Neural progenitor cell (in vitro differentiated cells): ENCODE results near the gene ANO2. TPM values are rescaled to one million over a fixed set of nuclear protein-coding genes. Genes with fewer than 3 reads are reported as not detected.

Source experiments
- DNase-seq: peaks from one replicate; pipeline ENCODE4 v3.0.0-alpha.2; 2016; ENCODE audit warnings: low spot score
- H2AFZ ChIP-seq: fragments of 200-600 bp; sonication (generic); replicated peaks from 2 replicates; pipeline ENCODE4 v1.6.1; 2016; ENCODE audit warnings: antibody characterized with exemption
- H3F3A ChIP-seq: fragments of 200-600 bp; sonication (generic); 2 replicates; pipeline ENCODE4 v1.6.1; 2016; ENCODE audit warnings: antibody characterized with exemption, low read depth
- H3K27ac ChIP-seq: fragments of 200-600 bp; sonication (generic); 2 replicates; pipeline ENCODE4 v1.5.1; 2016; ENCODE audit warnings: mild to moderate bottlenecking
- H3K27me3 ChIP-seq: fragments of 200-600 bp; sonication (generic); 2 replicates; pipeline ENCODE4 v1.6.1; 2016; ENCODE audit warnings: mild to moderate bottlenecking, moderate library complexity
- H3K36me3 ChIP-seq: fragments of 200-600 bp; sonication (generic); 2 replicates; pipeline ENCODE4 v1.5.1; 2016
- H3K4me1 ChIP-seq: fragments of 200-600 bp; sonication (generic); 2 replicates; pipeline ENCODE4 v1.6.1; 2016; ENCODE audit warnings: mixed run types
- H3K4me2 ChIP-seq: fragments of 200-600 bp; sonication (generic); 2 replicates; pipeline ENCODE4 v1.6.1; 2016
- H3K4me3 ChIP-seq: fragments of 200-600 bp; sonication (generic); 2 replicates; pipeline ENCODE4 v1.5.1; 2016
- H3K79me2 ChIP-seq: fragments of 200-600 bp; sonication (generic); 2 replicates; pipeline ENCODE4 v1.6.1; 2016; ENCODE audit warnings: low read depth
- H3K9ac ChIP-seq: fragments of 200-600 bp; sonication (generic); 2 replicates; pipeline ENCODE4 v1.6.1; 2016
- H3K9me3 ChIP-seq: fragments of 200-600 bp; sonication (generic); 2 replicates; pipeline ENCODE4 v1.5.1; 2016; ENCODE audit warnings: low read depth
- H4K20me1 ChIP-seq: fragments of 200-600 bp; sonication (generic); 2 replicates; pipeline ENCODE4 v1.6.1; 2016; ENCODE audit warnings: low read depth
- H3K27ac Mint-ChIP-seq: 3 replicates; pipeline ENCODE4 v1.8.0; 2021; ENCODE audit warnings: mixed read lengths
- H3K27me3 Mint-ChIP-seq: 2 replicates; pipeline ENCODE4 v1.8.0; 2022; ENCODE audit warnings: low read depth, mild to moderate bottlenecking, inconsistent platforms, moderate library complexity, mixed read lengths; ENCODE audit not compliant: insufficient read depth
- H3K36me3 Mint-ChIP-seq: 3 replicates; pipeline ENCODE4 v1.8.0; 2021; ENCODE audit warnings: mixed read lengths
- H3K4me1 Mint-ChIP-seq: 3 replicates; pipeline ENCODE4 v1.8.0; 2021; ENCODE audit warnings: mixed read lengths
- H3K4me3 Mint-ChIP-seq: 3 replicates; pipeline ENCODE4 v1.8.0; 2021; ENCODE audit warnings: mild to moderate bottlenecking, moderate library complexity, mixed read lengths
- H3K9me3 Mint-ChIP-seq: 3 replicates; pipeline ENCODE4 v1.8.0; 2020; ENCODE audit warnings: mixed read lengths
- EZH2 ChIP-seq: fragments of 200-600 bp; sonication (generic); IDR thresholded peaks from 2 replicates; pipeline ENCODE4 v1.6.1; 2017; ENCODE audit warnings: antibody characterized with exemption, mild to moderate bottlenecking, moderate library complexity
- EZH2phosphoT487 ChIP-seq: fragments of 200-600 bp; sonication (generic); IDR thresholded peaks from 2 replicates; pipeline ENCODE4 v1.6.1; 2017; ENCODE audit warnings: antibody characterized with exemption
- total RNA-seq: library from RNA; depleted of rRNA; stranded (reverse); fragments of >200 nt; gene quantifications from 2 replicates; pipeline ENCODE4 v1.2.3, GENCODE V29; 2015; ENCODE audit warnings: low replicate concordance
- TF ChIP-seq, protein P1 (sequence below): fragments of 200-600 bp; sonication (generic); IDR thresholded peaks from 2 replicates; pipeline ENCODE4 v1.5.1; 2017; ENCODE audit warnings: antibody characterized with exemption, mild to moderate bottlenecking

ANO2 gene
- total RNA-seq, 1 donor from 2014 or later, result 4.8 TPM

DNA sequence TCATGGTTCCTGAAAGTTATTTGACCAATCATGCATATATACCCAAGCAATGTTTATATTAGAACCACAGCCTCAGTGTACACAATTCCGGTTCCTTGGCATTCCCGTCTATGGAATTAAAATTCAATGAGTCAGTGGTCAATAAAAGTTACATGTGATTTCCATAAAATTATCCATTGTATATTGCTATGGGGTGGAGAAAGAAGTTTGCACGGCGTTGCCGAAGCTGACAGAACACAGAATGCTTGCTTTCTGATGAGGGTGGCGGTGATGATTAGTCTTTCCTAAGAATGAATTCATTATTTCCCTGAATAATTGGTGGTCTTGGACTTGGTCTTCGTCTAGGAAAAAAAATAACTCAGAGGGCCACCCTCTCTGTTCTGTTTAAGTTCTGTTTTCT, 214.1 kb downstream of the ANO2 start:
- no peaks in the 10 kb centered on the region for H3K4me1 Mint-ChIP-seq
- DNase-seq, result no peak

DNA sequence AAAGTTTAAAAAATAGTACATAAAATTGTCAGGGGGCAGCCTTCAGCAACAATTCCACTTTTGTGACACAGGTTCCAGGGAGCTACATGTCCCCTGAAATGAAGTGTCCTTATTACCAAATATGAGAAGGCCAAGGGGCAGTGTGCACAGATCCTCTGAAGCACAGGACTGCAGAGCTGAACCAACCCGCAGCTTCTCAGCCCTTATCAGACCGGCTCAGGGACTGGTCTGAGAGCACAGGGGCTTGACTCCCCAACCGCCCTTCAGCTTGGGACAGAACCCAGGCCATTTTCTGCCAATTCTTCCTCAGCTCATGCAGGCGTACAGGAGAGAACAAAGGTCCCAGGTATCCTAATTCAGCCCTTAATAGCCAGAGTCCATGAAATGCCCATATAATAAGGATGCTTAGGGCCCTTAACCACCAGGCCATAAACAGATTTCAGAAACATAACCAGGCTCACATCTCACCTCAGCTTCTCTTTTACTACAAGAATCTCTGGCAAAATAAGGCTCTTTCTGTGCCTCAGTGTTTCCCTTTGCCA, 221.3 kb downstream of the ANO2 start:
- peaks cover 2% of the 10 kb centered on the region for H3K9me3 Mint-ChIP-seq
- H3K9me3 ChIP-seq, result no peaks in the 10 kb centered on the region
- no peaks in the 10 kb centered on the region for H3K27me3 ChIP-seq
- no peak overlapping the region for H3K4me2 ChIP-seq
- H3K27ac ChIP-seq, result no peak overlapping the region
- H3K79me2 ChIP-seq, result no peaks in the 10 kb centered on the region
- no peak for DNase-seq
- TF ChIP-seq, protein P1, sequence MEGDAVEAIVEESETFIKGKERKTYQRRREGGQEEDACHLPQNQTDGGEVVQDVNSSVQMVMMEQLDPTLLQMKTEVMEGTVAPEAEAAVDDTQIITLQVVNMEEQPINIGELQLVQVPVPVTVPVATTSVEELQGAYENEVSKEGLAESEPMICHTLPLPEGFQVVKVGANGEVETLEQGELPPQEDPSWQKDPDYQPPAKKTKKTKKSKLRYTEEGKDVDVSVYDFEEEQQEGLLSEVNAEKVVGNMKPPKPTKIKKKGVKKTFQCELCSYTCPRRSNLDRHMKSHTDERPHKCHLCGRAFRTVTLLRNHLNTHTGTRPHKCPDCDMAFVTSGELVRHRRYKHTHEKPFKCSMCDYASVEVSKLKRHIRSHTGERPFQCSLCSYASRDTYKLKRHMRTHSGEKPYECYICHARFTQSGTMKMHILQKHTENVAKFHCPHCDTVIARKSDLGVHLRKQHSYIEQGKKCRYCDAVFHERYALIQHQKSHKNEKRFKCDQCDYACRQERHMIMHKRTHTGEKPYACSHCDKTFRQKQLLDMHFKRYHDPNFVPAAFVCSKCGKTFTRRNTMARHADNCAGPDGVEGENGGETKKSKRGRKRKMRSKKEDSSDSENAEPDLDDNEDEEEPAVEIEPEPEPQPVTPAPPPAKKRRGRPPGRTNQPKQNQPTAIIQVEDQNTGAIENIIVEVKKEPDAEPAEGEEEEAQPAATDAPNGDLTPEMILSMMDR, result no peak
- TF ChIP-seq EZH2 (no peak), EZH2phosphoT487 (no peak)
- no peaks in the 10 kb centered on the region for H4K20me1 ChIP-seq
- peaks cover 5% of the 10 kb centered on the region for H3K27me3 Mint-ChIP-seq
- H3K4me1 ChIP-seq, result peaks cover 15% of the 10 kb centered on the region
- no peak overlapping the region for H2AFZ ChIP-seq
- no peaks in the 10 kb centered on the region for H3K36me3 Mint-ChIP-seq
- H3K27ac Mint-ChIP-seq, result no peak overlapping the region
- H3F3A ChIP-seq, result no peaks in the 10 kb centered on the region
- H3K4me1 Mint-ChIP-seq, result peaks cover 42% of the 10 kb centered on the region
- H3K4me3 Mint-ChIP-seq, result no peak overlapping the region
- H3K9ac ChIP-seq, result no peak overlapping the region
- H3K36me3 ChIP-seq, result no peaks in the 10 kb centered on the region
- no peak overlapping the region for H3K4me3 ChIP-seq

More for the DNA sequence above, 214.1 kb downstream of the ANO2 start:
- no peaks in the 10 kb centered on the region for H4K20me1 ChIP-seq
- H3K4me3 ChIP-seq, result no peak overlapping the region
- no peaks in the 10 kb centered on the region for H3K36me3 ChIP-seq
- no peak overlapping the region for H2AFZ ChIP-seq
- H3K27ac ChIP-seq, result no peak overlapping the region
- no peak overlapping the region for H3K9ac ChIP-seq
- Mint-ChIP-seq H3K4me3 (no peak overlapping the region), H3K9me3 (peaks cover 2% of the 10 kb centered on the region), H3K36me3 (peaks cover 7% of the 10 kb centered on the region), H3K27me3 (no peaks in the 10 kb centered on the region), H3K27ac (no peak overlapping the region)
- TF ChIP-seq EZH2phosphoT487 (no peak), EZH2 (no peak)
- TF ChIP-seq, protein P1, result no peak
- no peak overlapping the region for H3K4me2 ChIP-seq
- no peaks in the 10 kb centered on the region for H3F3A ChIP-seq
- no peaks in the 10 kb centered on the region for H3K79me2 ChIP-seq
- no peaks in the 10 kb centered on the region for H3K4me1 ChIP-seq
- no peaks in the 10 kb centered on the region for H3K27me3 ChIP-seq
- no peaks in the 10 kb centered on the region for H3K9me3 ChIP-seq

DNA sequence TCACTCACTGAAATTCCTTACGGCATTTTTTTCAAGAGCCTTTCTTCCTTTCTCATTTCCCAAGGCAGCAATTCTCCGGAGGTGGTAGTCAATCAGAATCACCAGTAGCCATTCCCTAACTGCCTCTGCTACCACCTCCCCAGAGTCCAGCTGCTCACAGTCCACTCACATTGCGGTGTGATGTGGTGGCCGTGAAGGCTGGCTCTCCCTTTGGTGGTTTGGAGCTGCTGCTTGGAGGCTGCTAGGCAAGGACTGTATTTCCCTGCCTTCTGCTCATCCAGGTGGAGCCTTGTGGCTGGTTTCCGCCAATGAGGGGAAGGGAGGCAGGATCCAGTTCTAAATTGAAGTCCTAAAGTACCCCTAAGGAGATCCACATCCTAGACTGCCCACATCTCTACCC, 222.0 kb downstream of the ANO2 start:
- Histone ChIP-seq H3F3A (no peaks in the 10 kb centered on the region), H3K27ac (no peak overlapping the region), H2AFZ (no peak overlapping the region), H3K9me3 (no peaks in the 10 kb centered on the region), H3K4me2 (no peak overlapping the region), H3K4me3 (no peak overlapping the region), H3K4me1 (peaks cover 15% of the 10 kb centered on the region), H4K20me1 (no peaks in the 10 kb centered on the region), H3K79me2 (no peaks in the 10 kb centered on the region), H3K36me3 (no peaks in the 10 kb centered on the region), H3K9ac (no peak overlapping the region), H3K27me3 (no peaks in the 10 kb centered on the region)
- peaks cover 5% of the 10 kb centered on the region for H3K27me3 Mint-ChIP-seq
- H3K9me3 Mint-ChIP-seq, result peaks cover 2% of the 10 kb centered on the region
- no peak overlapping the region for H3K27ac Mint-ChIP-seq
- H3K4me1 Mint-ChIP-seq, result peaks cover 44% of the 10 kb centered on the region
- no peak for TF ChIP-seq EZH2phosphoT487
- TF ChIP-seq EZH2, result no peak
- TF ChIP-seq, protein P1, result no peak
- peak; percentile 15 for DNase-seq
- no peaks in the 10 kb centered on the region for H3K36me3 Mint-ChIP-seq
- H3K4me3 Mint-ChIP-seq, result no peak overlapping the region
